ENCODE measurements around the gene SMPD2. TPM values are rescaled to one million over a fixed set of nuclear protein-coding genes. Genes with fewer than 3 reads are reported as not detected.
"Not testable (repeated sequence)": the region's sequence is repeated elsewhere in the genome, so short reads cannot be mapped to it uniquely, and the experiment has no call there.

Gene SMPD2
- total and polyA plus RNA-seq, 5 experiments from 2014 or later = 5.8 to 16.3 (median 8.2) TPM

DNA sequence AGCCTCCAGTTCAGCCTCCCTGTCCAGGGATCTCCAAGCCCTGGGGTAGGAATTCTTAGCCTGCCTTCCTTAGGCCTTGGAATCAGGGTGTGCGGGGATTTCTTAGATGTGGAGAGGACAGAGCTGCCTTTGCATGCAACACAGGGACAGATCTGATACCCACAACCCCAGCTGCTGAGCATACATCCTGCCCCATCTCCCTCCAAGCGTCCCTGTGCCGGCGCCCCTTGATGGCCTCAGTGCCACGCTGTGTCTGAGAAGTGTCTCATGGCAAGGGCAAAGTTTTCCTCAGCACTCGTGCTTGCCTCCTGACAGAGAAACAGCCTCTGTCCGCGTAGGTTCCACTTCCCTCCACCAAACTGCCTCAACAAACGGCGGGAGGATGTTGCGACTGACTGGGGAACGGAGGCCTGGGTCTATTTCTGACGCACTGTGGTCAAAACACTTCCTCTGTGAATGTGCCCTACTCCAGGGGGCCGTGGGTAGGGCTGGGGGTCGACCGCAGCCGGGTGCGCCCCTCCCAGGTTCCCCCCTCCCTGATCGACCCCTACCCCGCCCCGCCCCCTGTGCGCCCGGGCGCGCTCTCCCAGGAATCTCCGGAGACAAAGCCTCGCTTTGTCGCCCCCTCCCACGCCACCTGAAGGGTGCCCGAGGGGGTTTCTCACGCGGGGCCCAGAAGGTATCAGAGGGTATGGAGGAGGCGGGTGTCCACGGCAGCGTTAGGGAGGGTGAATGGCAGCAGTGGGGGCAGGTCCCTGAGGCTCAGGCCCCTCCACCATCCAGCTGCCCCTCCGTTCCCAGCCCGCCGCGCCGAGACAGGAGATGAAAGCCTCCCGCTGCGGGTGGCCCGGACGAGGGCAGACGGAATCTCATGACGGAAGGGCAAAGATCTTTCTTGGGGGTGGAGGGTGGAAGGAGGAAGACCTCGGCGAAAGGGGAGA lies 14.2 kb downstream of the SMPD2 start:
- H3K4me3 Mint-ChIP-seq = peak overlapping the region; percentile 89 to 99 (median 98)
- POLR2A ChIA-PET = interaction anchor here (0.9 to 8.6 kb wide), 7 partner anchors 9 to 896 kb away, joined by 3 to 131 read pairs (median 7); partner anchors contain the start of genes AK9, CD164, FIG4 and PPIL6
- H3K36me3 Mint-ChIP-seq = peaks cover 0 to 9% (median 1%) of the 10 kb centered on the region in 3 donors
- H3K4me1 Mint-ChIP-seq = peaks cover 32 to 82% (median 76%) of the 10 kb centered on the region in 4 donors
- peak overlapping the region; percentile 93 to 100 (median 98) for H3K27ac Mint-ChIP-seq
- no peaks in the 10 kb centered on the region for H3K9me3 Mint-ChIP-seq
- DNase-seq = peak; percentile 54 to 90 (median 86)
- H3K27me3 Mint-ChIP-seq = peaks cover 0 to 1% (median 0%) of the 10 kb centered on the region in 5 donors
- ATAC-seq = peak; percentile 55 to 69

DNA sequence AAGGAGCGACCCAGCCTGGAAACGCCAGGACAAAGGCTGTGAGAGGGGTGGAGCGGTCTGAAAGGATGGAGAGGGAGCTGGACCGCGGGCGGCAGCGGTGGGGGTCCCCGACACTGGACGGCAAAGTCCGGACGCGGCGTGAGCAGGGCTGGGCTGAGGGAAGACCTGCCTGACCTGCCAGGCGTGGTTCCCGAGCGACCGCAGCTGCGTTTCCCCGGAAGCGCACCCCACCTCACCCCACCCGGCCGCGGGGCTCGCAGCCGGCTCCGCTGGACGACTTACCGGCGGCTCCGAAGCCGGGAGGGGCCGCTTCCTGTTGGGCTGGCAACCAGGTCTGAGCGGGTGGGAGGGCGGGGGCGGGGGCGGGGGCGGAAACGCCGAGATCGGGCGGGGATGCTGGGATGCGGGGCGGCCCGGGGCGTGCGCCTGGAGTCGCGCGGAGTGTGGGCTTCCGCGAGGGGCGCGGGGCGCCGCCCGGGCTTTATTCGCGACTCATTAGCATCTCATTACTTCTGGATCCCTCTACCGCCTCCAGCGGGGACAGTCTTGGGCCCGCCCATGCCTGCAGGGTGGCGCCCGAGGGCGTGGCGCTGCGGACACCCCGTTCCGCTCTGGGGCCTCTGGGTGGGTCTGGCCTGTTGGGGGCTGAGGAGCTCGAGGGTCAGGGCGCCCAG lies 15.1 kb downstream of the SMPD2 start, which contains the start of gene MICAL1:
TSS of gene MICAL1 (minus strand) at position 336 of the 674 bp plus-strand sequence. CDS start 1,576 bp downstream, outside the sequence.
- Mint-ChIP-seq H3K9me3 (no peaks in the 10 kb centered on the region), H3K4me3 (peak within 1 kb of the TSS; percentile 89 to 99 (median 98)), H3K36me3 (peaks cover 0 to 9% (median 1%) of the 10 kb centered on the region in 3 donors), H3K27ac (peak within 1 kb of the TSS; percentile 93 to 100 (median 98)), H3K4me1 (peaks cover 29 to 82% (median 71%) of the 10 kb centered on the region in 4 donors), H3K27me3 (peaks cover 0 to 1% (median 0%) of the 10 kb centered on the region in 5 donors)
- ATAC-seq (peak; percentile 59 to 70), DNase-seq (peak; percentile 67 to 86 (median 76))
- POLR2A ChIA-PET = interaction anchor here (0.5 to 8.6 kb wide), 10 partner anchors 8 to 897 kb away, joined by 3 to 131 read pairs (median 4); partner anchors contain the start of genes AK9, CD164, FIG4 and PPIL6

DNA sequence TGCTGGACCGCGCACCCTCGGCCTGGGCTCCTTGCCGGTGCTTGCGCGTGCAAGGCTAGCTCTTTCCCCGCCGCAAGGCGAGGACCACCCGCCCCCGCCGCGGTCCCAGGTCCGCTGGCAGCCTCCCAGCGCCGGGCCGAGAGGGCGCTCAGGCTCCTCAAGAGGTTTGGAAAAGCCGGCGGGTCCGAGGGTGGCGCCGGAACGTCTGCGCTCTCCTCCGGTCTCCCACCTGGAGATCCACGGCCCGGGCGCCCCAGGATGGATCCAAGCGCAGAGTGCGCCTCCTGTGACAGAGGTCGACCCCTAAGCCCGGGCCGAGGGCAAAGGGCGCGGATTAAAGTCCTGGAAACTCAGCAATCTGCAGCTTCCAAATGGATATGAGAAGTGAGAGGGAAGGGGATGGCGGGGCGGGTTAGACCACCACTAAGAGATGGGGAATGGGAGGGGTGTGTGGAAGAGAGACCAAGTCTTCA lies 15.6 kb downstream of the SMPD2 start:
- ATAC-seq = no peak

DNA sequence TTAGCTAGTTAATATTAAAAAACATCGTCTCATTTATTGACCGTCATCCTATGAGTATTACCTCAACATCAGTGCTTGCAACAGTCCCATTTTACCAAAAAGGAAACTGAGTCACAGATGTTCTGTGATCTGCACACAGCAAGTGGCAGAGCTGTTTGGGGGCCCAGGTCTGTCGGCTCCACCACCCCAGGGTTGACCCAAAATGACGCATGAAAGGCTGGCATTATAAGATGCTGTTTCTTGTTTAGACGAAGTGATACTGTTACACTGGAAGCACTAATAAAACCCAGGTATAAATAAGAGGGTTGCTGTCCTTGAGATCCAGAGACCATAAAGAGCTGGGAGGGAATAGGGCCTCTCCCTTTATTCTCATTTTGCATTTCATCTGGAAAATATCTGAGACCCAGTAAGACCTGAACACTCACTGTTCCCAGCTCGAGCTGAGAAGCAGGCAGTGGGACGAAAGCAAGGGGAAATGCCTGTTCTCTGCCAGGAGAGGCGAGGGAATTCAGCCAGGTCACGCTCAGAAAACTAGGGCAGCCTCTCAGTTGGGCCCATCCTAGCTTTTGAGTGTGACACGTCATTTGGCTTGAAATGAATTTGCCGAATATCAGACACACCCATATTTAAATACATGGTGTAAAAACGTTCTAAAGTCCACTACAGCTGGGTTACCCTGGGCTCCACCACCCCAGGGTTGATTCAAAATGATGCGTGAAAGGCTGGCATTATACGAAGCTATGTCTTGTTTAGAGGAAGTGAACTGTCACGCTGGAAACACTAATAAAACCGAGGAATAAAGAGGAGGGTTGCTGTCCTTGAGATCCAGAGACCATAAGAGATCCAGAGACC lies 16.4 kb downstream of the SMPD2 start:
- ATAC-seq = no peak
- DNase-seq = no peak
- H3K4me3 Mint-ChIP-seq = peak overlapping the region; percentile 39 to 98 (median 68)
- peaks cover 3 to 9% (median 9%) of the 10 kb centered on the region in 3 donors for H3K36me3 Mint-ChIP-seq
- H3K27ac Mint-ChIP-seq = peak overlapping the region in 9 of 10 donors; percentile 71 to 92 (median 89)
- POLR2A ChIA-PET = interaction anchor here (1.0 to 8.6 kb wide), 7 partner anchors 9 to 234 kb away, joined by 3 to 131 read pairs (median 4); partner anchors contain the start of genes AK9, CD164, FIG4 and PPIL6
- peaks cover 27 to 79% (median 66%) of the 10 kb centered on the region in 4 donors for H3K4me1 Mint-ChIP-seq
- peaks cover 0 to 1% (median 0%) of the 10 kb centered on the region in 5 donors for H3K27me3 Mint-ChIP-seq
- H3K9me3 Mint-ChIP-seq = peaks cover 0 to 2% (median 0%) of the 10 kb centered on the region in 9 donors

More for the DNA sequence above, 15.6 kb downstream of the SMPD2 start:
- Mint-ChIP-seq H3K4me1 (peaks cover 27 to 81% (median 67%) of the 10 kb centered on the region in 4 donors), H3K27ac (peak overlapping the region in 9 of 10 donors; percentile 75 to 98 (median 89)), H3K9me3 (no peaks in the 10 kb centered on the region), H3K4me3 (peak overlapping the region; percentile 53 to 99 (median 72)), H3K36me3 (peaks cover 0 to 7% (median 3%) of the 10 kb centered on the region in 3 donors), H3K27me3 (peaks cover 0 to 1% (median 0%) of the 10 kb centered on the region in 5 donors)
- POLR2A ChIA-PET = interaction anchor here (0.9 to 8.6 kb wide), 9 partner anchors 8 to 898 kb away, joined by 3 to 131 read pairs (median 5); partner anchors contain the start of genes AK9, CD164, FIG4 and PPIL6
- DNase-seq = no peak

DNA sequence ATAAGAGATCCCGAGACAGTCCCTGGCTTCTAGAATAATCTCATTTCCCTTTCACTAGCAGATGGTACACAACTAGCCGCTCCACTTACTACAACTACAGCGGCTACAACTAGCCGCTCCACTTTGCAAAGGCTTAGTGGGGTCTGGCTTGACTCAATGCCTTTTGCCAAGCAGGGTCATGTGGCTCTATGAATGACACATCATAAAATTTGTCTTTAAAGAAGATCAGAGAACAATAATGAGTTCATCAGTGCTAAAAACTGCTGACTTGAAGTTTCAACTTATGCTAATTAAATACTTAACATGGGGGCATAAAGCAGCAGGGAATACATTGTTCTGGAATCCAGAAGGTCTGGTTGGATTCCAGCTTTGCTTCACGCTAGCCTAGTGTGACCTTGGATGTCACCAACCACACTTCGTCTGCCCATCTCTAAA lies 17.1 kb downstream of the SMPD2 start:
- peaks cover 9 to 15% (median 14%) of the 10 kb centered on the region in 3 donors for H3K36me3 Mint-ChIP-seq
- peaks cover 0 to 3% (median 0%) of the 10 kb centered on the region in 9 donors for H3K9me3 Mint-ChIP-seq
- H3K4me3 Mint-ChIP-seq = peak overlapping the region in 7 of 10 donors; percentile 41 to 98 (median 65)
- H3K27me3 Mint-ChIP-seq = peaks cover 0 to 1% (median 0%) of the 10 kb centered on the region in 5 donors
- peak overlapping the region in 9 of 10 donors; percentile 61 to 92 (median 89) for H3K27ac Mint-ChIP-seq
- POLR2A ChIA-PET = interaction anchor here (0.6 to 8.6 kb wide), 4 partner anchors 14 to 79 kb away, joined by 3 to 131 read pairs (median 42); partner anchors contain the start of genes PPIL6, SMPD2 and ZBTB24
- ATAC-seq (no peak), DNase-seq (no peak)
- H3K4me1 Mint-ChIP-seq = peaks cover 30 to 79% (median 67%) of the 10 kb centered on the region in 4 donors

DNA sequence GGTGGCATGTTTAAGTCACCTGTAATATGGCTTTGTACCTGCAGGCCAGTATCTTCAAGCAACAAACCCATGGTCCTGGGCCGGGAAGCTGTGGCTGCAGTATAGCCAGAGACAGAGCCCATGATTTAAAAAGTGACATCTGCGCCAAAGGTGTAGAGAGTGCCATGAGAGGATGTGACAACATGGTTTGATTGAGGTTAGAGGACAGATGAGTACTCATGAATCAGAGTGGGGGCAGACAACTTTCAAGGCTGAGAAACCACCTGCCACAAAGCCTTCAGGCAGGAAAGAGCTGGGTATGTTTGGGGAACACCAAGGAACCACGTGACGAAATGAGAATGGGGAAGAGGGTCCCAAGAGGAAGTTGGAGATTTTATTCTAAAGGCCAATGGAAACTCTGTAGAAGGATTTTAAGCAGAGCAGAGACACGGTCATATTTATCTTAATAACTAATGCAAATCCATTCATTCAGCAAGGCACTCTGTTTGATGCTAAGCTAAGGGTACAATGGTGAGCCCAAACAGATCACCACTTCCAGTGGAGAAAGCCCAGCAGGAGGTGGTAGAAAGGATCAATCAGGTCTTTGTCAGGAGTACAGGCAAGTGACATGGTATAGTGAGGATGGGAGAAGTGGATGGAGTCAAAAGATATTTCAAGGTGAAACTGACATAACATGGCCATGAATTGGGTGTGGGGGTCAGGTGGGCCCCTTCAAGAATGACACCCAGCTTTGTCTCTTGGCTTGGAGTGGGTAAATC lies 18.4 kb downstream of the SMPD2 start:
- Mint-ChIP-seq H3K36me3 (peaks cover 9 to 26% (median 19%) of the 10 kb centered on the region in 3 donors), H3K9me3 (peaks cover 0 to 3% (median 0%) of the 10 kb centered on the region in 9 donors), H3K4me1 (peaks cover 28 to 71% (median 58%) of the 10 kb centered on the region in 4 donors), H3K27me3 (peaks cover 0 to 1% (median 0%) of the 10 kb centered on the region in 5 donors), H3K4me3 (peak overlapping the region in 5 of 10 donors; percentile 0 to 43 (median 4)), H3K27ac (peak overlapping the region; percentile 3 to 95 (median 76))
- POLR2A ChIA-PET = interaction anchor here (1.2 to 8.2 kb wide), 6 partner anchors 9 to 77 kb away, joined by 4 to 80 read pairs (median 6); partner anchors contain the start of genes CD164, PPIL6, SMPD2 and ZBTB24
- ATAC-seq = peak; percentile 22 to 27
- DNase-seq = peak in 7 of 10 donors; percentile 41 to 69 (median 45)

DNA sequence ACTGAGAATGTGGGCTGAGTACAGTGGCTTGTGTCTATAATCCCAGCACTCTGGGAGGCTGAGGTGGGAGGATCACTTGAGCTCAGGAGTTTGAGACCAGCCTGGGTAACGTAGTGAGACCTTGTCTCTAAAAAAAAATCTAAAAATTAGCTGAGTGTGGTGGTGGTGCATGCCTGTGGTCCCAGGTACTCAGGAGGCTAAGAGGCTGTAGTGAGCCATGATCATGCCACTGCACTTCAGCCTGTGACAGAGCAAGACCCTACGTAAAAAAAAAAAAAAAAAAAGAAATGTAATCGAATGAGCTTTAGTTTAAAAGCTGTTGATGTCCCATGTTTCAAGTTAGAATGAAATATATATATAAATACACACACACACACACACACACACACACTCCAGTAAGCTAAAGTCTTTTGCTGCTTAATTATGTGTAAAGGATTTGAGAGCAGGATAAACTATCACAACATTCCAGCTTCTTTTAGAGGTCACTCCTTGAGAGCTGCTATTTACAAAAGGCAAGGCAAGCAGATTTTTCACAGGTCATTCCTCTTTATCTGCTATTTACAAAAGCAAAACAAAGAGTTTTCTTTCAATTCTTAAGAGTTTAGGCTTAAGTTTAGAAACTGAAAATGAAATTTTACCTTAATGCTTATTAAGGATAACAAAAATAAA lies 19.8 kb downstream of the SMPD2 start:
- Mint-ChIP-seq H3K4me1 (peaks cover 26 to 72% (median 56%) of the 10 kb centered on the region in 4 donors), H3K27me3 (no peaks in the 10 kb centered on the region), H3K9me3 (peaks cover 0 to 3% (median 0%) of the 10 kb centered on the region in 9 donors), H3K36me3 (peaks cover 9 to 38% (median 26%) of the 10 kb centered on the region in 3 donors), H3K4me3 (no peak overlapping the region), H3K27ac (peak overlapping the region; percentile 3 to 90 (median 74))
- DNase-seq (no peak), ATAC-seq (no peak)
- POLR2A ChIA-PET = interaction anchor here (0.6 to 8.2 kb wide), 8 partner anchors 9 to 78 kb away, joined by 3 to 80 read pairs (median 6); partner anchors contain the start of genes CD164, PPIL6, SMPD2 and ZBTB24

DNA sequence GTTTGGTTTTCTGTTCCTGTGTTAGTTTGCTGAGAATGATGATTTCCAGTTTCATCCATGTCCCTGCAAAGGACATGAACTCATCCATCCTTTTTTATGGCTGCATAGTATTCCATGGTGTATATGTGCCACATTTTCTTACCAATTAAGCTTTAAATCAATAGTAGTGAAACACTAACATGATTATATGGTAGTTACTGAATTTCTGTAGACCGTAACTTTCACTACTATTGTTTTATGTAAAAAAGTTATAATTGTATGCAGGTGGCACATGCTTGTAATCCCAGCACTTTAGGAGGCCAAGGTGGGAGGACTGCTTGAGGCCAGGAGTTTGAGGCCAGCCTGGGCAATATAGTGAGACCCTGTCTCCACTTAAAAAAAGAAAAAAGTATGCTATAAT lies 20.7 kb downstream of the SMPD2 start:
- H3K27ac Mint-ChIP-seq = peak overlapping the region in 9 of 10 donors; percentile 23 to 90 (median 75)
- H3K9me3 Mint-ChIP-seq = not testable (repeated sequence)
- POLR2A ChIA-PET = interaction anchor here (0.6 to 8.2 kb wide), 3 partner anchors 20 to 288 kb away, joined by 3 to 80 read pairs (median 5); partner anchors contain the start of genes CD164 and ZBTB24

DNA sequence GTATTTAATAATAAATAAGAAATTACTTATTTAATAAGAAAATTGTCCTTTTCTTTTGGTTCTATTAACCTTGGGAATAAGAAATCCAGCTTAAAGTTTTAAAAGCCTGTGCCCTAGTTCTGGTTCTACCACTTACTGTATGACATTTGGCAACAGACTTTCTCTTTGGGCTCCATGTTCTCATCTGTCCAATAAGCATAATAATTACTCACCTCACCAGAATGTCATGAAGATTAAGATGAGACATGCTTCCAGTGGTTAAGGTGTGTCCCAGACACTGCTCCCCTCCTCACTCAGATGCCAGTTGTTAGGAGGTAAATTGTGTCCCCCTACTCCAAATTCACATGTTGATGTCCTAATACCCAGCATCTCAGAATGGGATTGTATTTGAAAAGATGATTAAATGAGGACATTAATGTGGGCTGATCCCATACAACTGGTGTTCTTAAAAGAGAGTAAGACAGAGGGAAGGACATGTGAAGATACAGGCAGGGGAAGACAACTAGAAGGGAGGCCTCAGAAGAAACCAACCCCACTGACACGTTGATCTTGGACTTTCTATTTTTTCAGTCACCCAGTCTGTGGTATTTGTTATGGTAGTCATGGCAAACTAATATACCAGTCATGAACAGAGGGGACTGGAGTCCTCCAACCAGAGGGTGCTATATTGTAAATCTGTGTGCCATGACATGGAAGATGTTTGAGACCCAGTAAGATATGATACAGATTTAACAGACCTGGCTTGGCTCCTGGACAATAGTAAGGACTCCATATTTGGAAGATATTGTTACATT lies 21.4 kb downstream of the SMPD2 start:
- Mint-ChIP-seq H3K4me3 (peak overlapping the region in 1 of 10 donors; percentile 3), H3K27me3 (no peaks in the 10 kb centered on the region), H3K27ac (peak overlapping the region; percentile 9 to 82 (median 60)), H3K9me3 (peaks cover 0 to 3% (median 0%) of the 10 kb centered on the region in 9 donors), H3K4me1 (peaks cover 29 to 73% (median 58%) of the 10 kb centered on the region in 4 donors), H3K36me3 (peaks cover 9 to 55% (median 31%) of the 10 kb centered on the region in 3 donors)
- ATAC-seq (no peak), DNase-seq (no peak)
- POLR2A ChIA-PET = no interaction called here

More for the DNA sequence above, 20.7 kb downstream of the SMPD2 start:
- H3K36me3 Mint-ChIP-seq = peaks cover 9 to 48% (median 31%) of the 10 kb centered on the region in 3 donors
- not testable (repeated sequence) for H3K4me3 Mint-ChIP-seq, H3K27me3 Mint-ChIP-seq, DNase-seq, ATAC-seq
- H3K4me1 Mint-ChIP-seq = peaks cover 29 to 79% (median 63%) of the 10 kb centered on the region in 4 donors

Data from naive thymus-derived CD8-positive, alpha-beta T cell (primary cell).